Uterus (tissue), 4 donors: ENCODE measurements around the gene HVCN1. TPM values are rescaled to one million over a fixed set of nuclear protein-coding genes. Genes with fewer than 3 reads are reported as not detected.
"Not testable (repeated sequence)": the region's sequence is repeated elsewhere in the genome, so short reads cannot be mapped to it uniquely, and the experiment has no call there.

ENCODE experiments used
- DNase-seq, 2 donors: peaks; one replicate each; pipeline ENCODE4 v3.0.0-alpha.2; 2019 to 2020
- H3K27ac ChIP-seq, 2 donors: fragments of 200-600 bp; sonication (generic); 1 replicate in 1 of 2; 2 replicates in 1 of 2; pipeline ENCODE4 v1.5.1; 2016 to 2018
- H3K27me3 ChIP-seq, 2 donors: fragments of 200-600 bp; sonication (generic); one replicate each; pipeline ENCODE4 v1.5.1; 2018 to 2019; ENCODE audit warnings: control low read depth in 1 of 2
- H3K36me3 ChIP-seq, 2 donors: fragments of 200-600 bp; sonication (generic); one replicate each; pipeline ENCODE4 v1.5.1; 2019; ENCODE audit warnings: control low read depth in 1 of 2
- H3K4me1 ChIP-seq, 2 donors: fragments of 200-600 bp; sonication (generic); one replicate each; pipeline ENCODE4 v1.5.1; 2018 to 2019; ENCODE audit warnings: control low read depth in 1 of 2
- H3K4me3 ChIP-seq, 2 donors: fragments of 200-600 bp; sonication (generic); 1 replicate in 1 of 2; 2 replicates in 1 of 2; pipeline ENCODE4 v1.5.1; 2018 to 2019; ENCODE audit warnings: mild to moderate bottlenecking in 1 of 2
- H3K9me3 ChIP-seq, 2 donors: fragments of 200-600 bp; sonication (generic); one replicate each; pipeline ENCODE4 v1.5.1; 2019; ENCODE audit warnings: control low read depth in 1 of 2
- POLR2A ChIP-seq, 2 donors: fragments of 450-650 bp; IDR thresholded peaks; one replicate each; pipeline ENCODE4 v1.6.1; 2016; ENCODE audit warnings: antibody characterized with exemption in 2 of 2, mild to moderate bottlenecking in 1 of 2, moderate library complexity in 1 of 2
- intact Hi-C: fragments of 100-400 bp; cut with DNase I; formaldehyde crosslinking; loops from one replicate; pipeline ENCODE4 v1.15.1; 2023; ENCODE audit warnings: low total_unique reads
- total RNA-seq, 4 donors: library from RNA; depleted of rRNA in 3 of 4; stranded (reverse); fragments of >200 nt in 3 of 4; gene quantifications; one replicate each; pipeline versions ENCODE4 v1.1.0 to v1.2.4, GENCODE V29; 2014 to 2023
- TF ChIP-seq, protein P1 (sequence below), 4 experiments: fragments of 200-600 bp in 2 of 4; fragments of 450-650 bp in 2 of 4; sonication (generic) in 2 of 4; IDR thresholded peaks; one replicate each; pipeline ENCODE4 v1.5.1; 2016 to 2019; ENCODE audit warnings: antibody characterized with exemption in 4 of 4, mild to moderate bottlenecking in 2 of 4, moderate library complexity in 1 of 4
- donor health status: DM: yes; HTN: yes; CAD: no.

HVCN1 gene
- total RNA-seq, 4 donors from 2014 or later, result 3.8 to 18.1 (median 14.0) TPM

DNA sequence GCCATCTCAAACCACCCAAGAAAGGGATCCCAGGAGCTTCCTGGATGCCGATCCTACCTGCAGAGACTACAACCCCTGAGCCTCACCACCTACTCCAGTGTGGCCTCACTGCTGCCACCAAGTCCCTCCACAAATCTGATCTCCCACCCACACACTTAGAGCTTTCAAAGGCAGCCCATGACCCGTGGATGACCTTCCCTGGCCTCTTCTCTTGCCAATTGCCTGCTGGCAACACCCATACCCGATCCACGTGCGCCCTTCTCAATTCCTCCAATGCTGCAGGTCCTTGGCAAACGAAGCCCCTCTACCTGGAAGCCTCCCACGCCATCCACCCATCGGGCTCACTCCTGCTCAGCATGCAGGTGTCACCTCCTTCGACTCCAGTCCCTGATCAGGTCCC, 30.7 kb downstream of the HVCN1 start:
- TF ChIP-seq POLR2A (IDR thresholded peaks at IDR 0.05), result no peak
- TF ChIP-seq, protein P1, sequence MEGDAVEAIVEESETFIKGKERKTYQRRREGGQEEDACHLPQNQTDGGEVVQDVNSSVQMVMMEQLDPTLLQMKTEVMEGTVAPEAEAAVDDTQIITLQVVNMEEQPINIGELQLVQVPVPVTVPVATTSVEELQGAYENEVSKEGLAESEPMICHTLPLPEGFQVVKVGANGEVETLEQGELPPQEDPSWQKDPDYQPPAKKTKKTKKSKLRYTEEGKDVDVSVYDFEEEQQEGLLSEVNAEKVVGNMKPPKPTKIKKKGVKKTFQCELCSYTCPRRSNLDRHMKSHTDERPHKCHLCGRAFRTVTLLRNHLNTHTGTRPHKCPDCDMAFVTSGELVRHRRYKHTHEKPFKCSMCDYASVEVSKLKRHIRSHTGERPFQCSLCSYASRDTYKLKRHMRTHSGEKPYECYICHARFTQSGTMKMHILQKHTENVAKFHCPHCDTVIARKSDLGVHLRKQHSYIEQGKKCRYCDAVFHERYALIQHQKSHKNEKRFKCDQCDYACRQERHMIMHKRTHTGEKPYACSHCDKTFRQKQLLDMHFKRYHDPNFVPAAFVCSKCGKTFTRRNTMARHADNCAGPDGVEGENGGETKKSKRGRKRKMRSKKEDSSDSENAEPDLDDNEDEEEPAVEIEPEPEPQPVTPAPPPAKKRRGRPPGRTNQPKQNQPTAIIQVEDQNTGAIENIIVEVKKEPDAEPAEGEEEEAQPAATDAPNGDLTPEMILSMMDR (IDR thresholded peaks at IDR 0.05), result no peak
- intact Hi-C loops, result no loop called here

DNA sequence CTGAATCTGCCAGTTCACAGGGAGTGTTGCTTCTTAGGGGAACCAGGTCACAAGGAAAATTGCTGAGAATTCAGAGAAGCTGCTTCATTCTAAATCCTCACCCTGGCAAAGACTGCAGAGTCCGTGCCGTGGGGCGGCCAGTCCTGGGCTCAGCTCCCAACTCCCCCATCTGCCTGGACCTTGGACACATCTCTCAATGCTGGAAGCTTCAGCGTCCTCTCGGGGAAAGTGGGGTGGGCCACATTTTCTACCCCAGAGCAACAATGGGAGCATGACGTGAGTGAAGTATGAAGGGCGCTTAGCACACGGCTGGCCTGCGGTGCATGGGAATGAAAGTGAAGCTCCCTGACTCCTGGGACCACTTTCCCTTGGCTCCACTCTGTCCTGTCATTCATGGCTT, 31.2 kb downstream of the HVCN1 start:
- H3K4me1 ChIP-seq, result no peaks in the 10 kb centered on the region
- no peak for TF ChIP-seq POLR2A (IDR thresholded peaks at IDR 0.05)
- TF ChIP-seq, protein P1 (IDR thresholded peaks at IDR 0.05), result no peak
- peak in 1 of 2 donors; percentile 23 for DNase-seq
- no peaks in the 10 kb centered on the region for H3K27me3 ChIP-seq
- H3K36me3 ChIP-seq, result no peaks in the 10 kb centered on the region
- H3K27ac ChIP-seq, result no peak overlapping the region
- no peak overlapping the region for H3K4me3 ChIP-seq
- intact Hi-C loops, result no loop called here
- no peaks in the 10 kb centered on the region for H3K9me3 ChIP-seq

More for the DNA sequence above, 30.7 kb downstream of the HVCN1 start:
- no peak overlapping the region for H3K4me3 ChIP-seq
- H3K4me1 ChIP-seq, result no peaks in the 10 kb centered on the region
- H3K27ac ChIP-seq, result no peak overlapping the region
- no peaks in the 10 kb centered on the region for H3K9me3 ChIP-seq
- H3K36me3 ChIP-seq, result no peaks in the 10 kb centered on the region
- no peak for DNase-seq
- no peaks in the 10 kb centered on the region for H3K27me3 ChIP-seq

DNA sequence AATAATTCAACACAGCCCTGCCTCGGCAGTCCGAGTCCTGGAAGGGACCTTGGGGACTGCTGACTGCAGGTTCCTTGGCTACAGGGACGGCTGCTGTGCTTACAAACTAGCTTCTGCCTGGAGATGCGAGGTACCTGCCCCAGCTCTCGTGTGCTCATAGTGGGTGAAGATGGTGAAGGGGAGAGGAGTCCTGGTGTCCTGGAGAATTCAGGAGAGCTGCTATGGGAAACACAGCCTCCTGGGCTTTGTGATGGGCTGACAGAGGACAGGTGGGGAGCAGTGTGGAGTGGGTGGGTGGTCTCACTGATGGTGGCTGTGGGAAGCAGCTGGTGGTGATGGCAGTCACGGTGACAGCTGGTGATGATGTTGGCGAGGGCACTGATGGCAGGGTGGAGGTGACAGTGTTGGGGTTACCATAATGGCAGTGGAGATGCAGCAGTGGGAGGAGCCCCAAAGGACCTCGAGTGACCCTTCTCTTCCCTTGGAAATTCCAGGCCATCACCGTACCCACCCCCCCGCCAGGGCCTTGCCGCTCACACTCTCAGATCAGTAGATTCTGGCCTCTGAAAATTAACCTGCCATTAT, 32.8 kb downstream of the HVCN1 start:
- TF ChIP-seq POLR2A (IDR thresholded peaks at IDR 0.05), result no peak
- TF ChIP-seq, protein P1 (IDR thresholded peaks at IDR 0.05), result no peak
- Histone ChIP-seq H3K27me3 (no peaks in the 10 kb centered on the region), H3K4me1 (no peaks in the 10 kb centered on the region), H3K4me3 (no peak overlapping the region), H3K9me3 (no peaks in the 10 kb centered on the region), H3K27ac (no peak overlapping the region), H3K36me3 (no peaks in the 10 kb centered on the region)
- intact Hi-C loops, result no loop called here
- DNase-seq, result no peak

DNA sequence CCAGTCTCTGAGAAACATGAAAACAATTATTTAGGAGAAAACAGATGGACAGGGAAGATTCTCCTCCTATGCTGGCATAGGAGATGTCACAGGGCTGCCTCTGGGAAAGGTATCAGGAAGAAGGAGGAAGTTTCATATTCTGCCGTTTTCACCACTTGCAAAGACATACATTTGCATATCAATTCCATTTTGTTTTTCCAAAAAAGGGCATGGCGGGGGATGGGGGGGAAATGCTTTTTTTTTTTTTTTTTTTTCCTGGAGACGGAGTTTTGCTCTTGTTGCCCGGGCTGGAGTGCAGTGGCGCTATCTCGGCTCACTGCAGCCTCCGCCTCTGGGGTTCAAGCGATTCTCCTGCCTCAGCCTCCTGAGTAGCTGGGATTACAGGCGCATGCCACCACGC, 34.7 kb downstream of the HVCN1 start:
- H3K9me3 ChIP-seq, intact Hi-C loops, H3K36me3 ChIP-seq, H3K27me3 ChIP-seq, DNase-seq, H3K4me1 ChIP-seq, H3K27ac ChIP-seq, H3K4me3 ChIP-seq: not testable (repeated sequence)

DNA sequence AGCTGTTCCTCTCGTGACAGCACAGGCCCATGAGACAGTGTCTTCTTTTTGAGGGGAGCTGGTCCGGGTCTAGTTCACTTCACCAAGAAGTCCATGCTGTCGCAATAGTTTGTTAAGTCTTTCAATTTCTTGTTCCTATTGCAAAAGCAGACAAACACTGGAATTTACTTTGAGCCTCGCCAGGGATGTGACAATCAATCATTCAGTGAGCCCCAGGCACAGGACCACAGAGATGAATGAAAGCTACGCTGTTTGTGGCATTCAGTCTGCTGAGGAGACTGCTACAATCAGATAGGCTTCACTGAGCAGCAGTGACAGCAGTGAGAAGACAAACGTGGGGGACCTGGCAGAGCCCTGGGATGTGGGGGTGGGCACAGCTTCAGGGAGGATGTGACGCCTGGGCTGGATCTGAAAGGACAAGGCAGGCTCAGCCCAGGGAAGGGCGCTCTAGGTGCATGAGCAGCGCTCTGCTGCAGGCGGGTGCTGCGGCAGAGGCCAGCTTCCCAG, 39.5 kb downstream of the HVCN1 start:
- intact Hi-C loops, result no loop called here
- H3K4me1 ChIP-seq, result no peaks in the 10 kb centered on the region
- H3K36me3 ChIP-seq, result no peaks in the 10 kb centered on the region
- no peak overlapping the region for H3K27ac ChIP-seq
- H3K4me3 ChIP-seq, result no peak overlapping the region
- no peak for DNase-seq
- H3K9me3 ChIP-seq, result no peaks in the 10 kb centered on the region
- TF ChIP-seq POLR2A (IDR thresholded peaks at IDR 0.05), result no peak
- TF ChIP-seq, protein P1 (IDR thresholded peaks at IDR 0.05), result no peak
- H3K27me3 ChIP-seq, result no peaks in the 10 kb centered on the region

DNA sequence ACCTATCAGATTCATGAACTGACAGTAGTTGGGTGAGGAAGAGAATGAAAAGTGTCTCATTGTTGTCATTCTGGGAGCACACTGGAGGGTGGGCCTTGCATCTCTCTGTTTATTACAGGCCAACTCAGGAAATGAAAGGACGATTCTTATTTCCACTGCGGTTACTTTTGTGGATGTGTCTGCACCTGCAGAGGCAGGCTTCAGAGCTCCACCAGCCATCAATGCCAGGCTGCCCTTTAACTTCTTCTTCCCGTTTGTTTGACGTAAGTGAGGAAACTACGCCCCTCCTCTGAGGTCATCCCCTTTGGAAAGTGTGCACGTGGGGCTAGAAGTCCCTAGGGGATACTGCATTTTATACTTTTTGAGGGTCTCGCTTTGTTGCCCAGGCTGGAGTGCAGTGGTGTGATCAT, 41.3 kb downstream of the HVCN1 start:
- no peak overlapping the region for H3K27ac ChIP-seq
- intact Hi-C loops, result no loop called here
- no peaks in the 10 kb centered on the region for H3K27me3 ChIP-seq
- H3K4me1 ChIP-seq, result no peaks in the 10 kb centered on the region
- H3K4me3 ChIP-seq, result no peak overlapping the region
- no peaks in the 10 kb centered on the region for H3K9me3 ChIP-seq
- TF ChIP-seq, protein P1 (IDR thresholded peaks at IDR 0.05), result no peak
- no peak for TF ChIP-seq POLR2A (IDR thresholded peaks at IDR 0.05)
- no peak for DNase-seq
- no peaks in the 10 kb centered on the region for H3K36me3 ChIP-seq
